ENCODE measurements around the gene CGB2. TPM values are rescaled to one million over a fixed set of nuclear protein-coding genes. Genes with fewer than 3 reads are reported as not detected.
"Not testable (repeated sequence)": the region's sequence is repeated elsewhere in the genome, so short reads cannot be mapped to it uniquely, and the experiment has no call there.

CGB2 gene
- total RNA-seq, 1 donor from 2014 or later: 5.1 TPM

- DNase-seq (ENCODE audit: low read depth): no peak
- Histone ChIP-seq H3K27me3 (ENCODE audit: control insufficient read depth, insufficient read depth, low read length) (no peaks in the 10 kb centered on the region), H3K36me3 (ENCODE audit: control insufficient read depth, insufficient read depth, low read length) (peaks cover 2% of the 10 kb centered on the region), H3K4me3 (ENCODE audit: low read depth, low read length) (no peak overlapping the region)
- TF ChIP-seq CTCF (IDR thresholded peaks at IDR 0.05; ENCODE audit: insufficient read depth, low read length, poor library complexity, severe bottlenecking): no peak
These were observed 17.4 kb upstream of the CGB2 start for GRCh38 chr19:49014123-49014869.

- Histone ChIP-seq H3K36me3 (ENCODE audit: control insufficient read depth, insufficient read depth, low read length) (peaks cover 2% of the 10 kb centered on the region), H3K27me3 (ENCODE audit: control insufficient read depth, insufficient read depth, low read length) (no peaks in the 10 kb centered on the region), H3K4me3 (ENCODE audit: low read depth, low read length) (no peak overlapping the region)
- TF ChIP-seq CTCF (IDR thresholded peaks at IDR 0.05; ENCODE audit: insufficient read depth, low read length, poor library complexity, severe bottlenecking): no peak
- no peak for DNase-seq (ENCODE audit: low read depth)
These were observed 16.8 kb upstream of the CGB2 start for GRCh38 chr19:49014870-49015255.

DNA sequence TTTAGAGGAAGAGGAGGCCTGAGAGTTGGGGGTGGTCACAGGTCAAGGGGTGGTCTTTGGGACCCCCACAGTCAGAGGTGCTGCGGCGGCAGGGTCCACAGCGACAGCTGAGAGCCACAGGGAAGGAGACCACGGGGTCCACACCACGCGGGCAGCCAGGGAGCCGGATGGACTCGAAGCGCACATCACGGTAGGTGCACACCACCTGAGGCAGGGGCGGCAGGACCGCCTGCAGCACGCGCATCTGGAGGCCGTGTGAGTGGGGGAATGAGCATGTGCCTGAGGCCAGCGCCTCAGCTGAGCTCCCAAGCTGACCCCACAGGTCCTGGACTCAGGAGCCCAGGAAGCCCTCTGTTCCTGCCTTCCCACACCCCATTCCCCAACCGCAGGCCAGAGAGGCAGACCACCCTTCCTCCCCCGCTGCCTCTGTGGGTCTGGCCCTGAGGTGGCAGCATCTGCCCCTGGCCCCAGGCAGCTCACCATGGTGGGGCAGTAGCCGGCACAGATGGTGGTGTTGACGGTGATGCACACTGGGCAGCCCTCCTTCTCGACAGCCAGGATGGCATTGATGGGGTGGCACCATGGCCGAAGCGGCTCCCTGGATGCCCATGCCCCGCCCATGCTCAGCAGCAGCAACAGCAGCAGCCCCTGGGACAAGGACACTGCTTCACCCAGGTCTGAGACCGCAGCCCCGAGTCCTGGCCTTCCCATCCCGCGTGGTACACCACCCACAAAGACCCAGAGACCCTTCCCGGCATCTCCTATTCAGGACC lies 15.4 kb upstream of the CGB2 start:
- Histone ChIP-seq H3K27me3 (ENCODE audit: control insufficient read depth, insufficient read depth, low read length) (no peaks in the 10 kb centered on the region), H3K36me3 (ENCODE audit: control insufficient read depth, insufficient read depth, low read length) (peaks cover 2% of the 10 kb centered on the region)
- no peak for TF ChIP-seq CTCF (IDR thresholded peaks at IDR 0.05; ENCODE audit: insufficient read depth, low read length, poor library complexity, severe bottlenecking)

DNA sequence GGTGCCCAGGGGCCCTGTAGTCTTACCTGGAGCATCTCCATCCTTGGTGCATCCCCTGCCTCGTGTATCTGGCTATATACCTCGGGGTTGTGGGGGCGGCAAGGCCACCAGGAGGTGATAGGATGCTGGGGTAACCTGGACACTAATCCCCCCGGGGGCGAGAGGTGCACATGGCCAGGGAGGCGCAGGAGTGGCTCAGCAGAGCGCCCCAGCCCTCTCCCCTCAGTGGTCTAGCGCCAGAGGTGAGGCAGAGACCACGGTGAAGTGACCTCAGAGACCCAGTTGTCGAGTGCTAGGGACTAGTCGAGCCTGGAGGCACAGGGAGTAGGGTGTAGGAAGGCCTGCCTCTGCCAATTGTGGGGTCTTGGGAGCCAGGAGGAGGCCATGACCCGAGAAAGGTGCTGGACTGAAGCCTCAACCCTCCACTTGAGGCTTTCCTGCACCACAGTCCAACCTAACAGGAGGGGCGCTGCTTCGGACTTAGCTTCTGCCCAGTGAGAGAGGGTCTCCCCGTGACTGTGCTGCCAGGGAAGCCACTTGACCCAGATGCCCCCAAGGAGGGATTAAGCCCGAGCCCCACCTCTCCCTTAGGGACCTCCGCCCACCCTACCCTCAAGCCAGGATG lies 14.5 kb upstream of the CGB2 start, which contains the start of gene LHB:
LHB (minus strand) TSS at position 51 of the 625 bp plus-strand sequence; CDS start at position 41, 10 bp downstream.
- no peaks in the 10 kb centered on the region for H3K27me3 ChIP-seq (ENCODE audit: control insufficient read depth, insufficient read depth, low read length)
- TF ChIP-seq CTCF (IDR thresholded peaks at IDR 0.05; ENCODE audit: insufficient read depth, low read length, poor library complexity, severe bottlenecking): no peak
- H3K4me3 ChIP-seq (ENCODE audit: low read depth, low read length): peak within 1 kb of the TSS; percentile 28
- no peak for DNase-seq (ENCODE audit: low read depth)
- no peaks in the 10 kb centered on the region for H3K36me3 ChIP-seq (ENCODE audit: control insufficient read depth, insufficient read depth, low read length)

More for the DNA sequence above, 15.4 kb upstream of the CGB2 start:
- no peak for DNase-seq (ENCODE audit: low read depth)
- no peak overlapping the region for H3K4me3 ChIP-seq (ENCODE audit: low read depth, low read length)

DNA sequence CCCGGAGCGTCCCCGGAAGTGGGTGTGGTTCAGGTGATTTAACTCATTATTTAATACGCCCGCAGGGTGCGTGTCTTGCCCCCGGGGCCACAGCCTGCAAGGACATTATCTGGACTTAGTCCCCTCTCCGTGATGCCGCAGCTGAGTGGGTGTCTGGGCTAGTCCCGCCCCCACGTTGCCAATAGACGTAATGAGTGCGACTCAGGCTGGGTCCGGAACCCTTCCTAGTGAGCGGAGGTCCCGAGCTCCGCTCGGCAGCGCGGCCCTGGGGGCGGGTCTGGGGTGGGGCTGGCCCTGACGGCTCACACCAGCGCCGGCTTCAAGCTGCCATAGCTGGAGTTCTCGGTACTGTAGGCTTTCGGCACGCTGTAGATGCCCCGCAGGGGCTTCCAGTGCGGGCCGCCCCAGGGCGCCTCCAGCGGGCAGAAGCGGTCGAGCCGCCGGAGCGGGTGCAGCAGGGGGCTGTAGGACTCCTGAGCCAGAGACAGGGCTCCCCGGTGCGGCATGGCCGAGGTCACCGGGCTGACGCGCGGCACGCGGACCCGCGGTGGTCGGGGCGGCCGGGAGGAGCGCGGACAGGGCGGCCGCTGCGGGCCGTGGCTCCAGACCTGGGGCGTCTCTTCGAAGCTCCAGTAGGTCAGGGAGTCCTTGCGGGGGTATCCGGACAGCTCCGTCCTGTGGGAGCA lies 13.9 kb upstream of the CGB2 start:
- H3K36me3 ChIP-seq (ENCODE audit: control insufficient read depth, insufficient read depth, low read length): no peaks in the 10 kb centered on the region
- no peak for DNase-seq (ENCODE audit: low read depth)
- H3K4me3 ChIP-seq (ENCODE audit: low read depth, low read length): peak overlapping the region; percentile 28
- peak; percentile 71 for TF ChIP-seq CTCF (IDR thresholded peaks at IDR 0.05; ENCODE audit: insufficient read depth, low read length, poor library complexity, severe bottlenecking)
- H3K27me3 ChIP-seq (ENCODE audit: control insufficient read depth, insufficient read depth, low read length): no peaks in the 10 kb centered on the region

DNA sequence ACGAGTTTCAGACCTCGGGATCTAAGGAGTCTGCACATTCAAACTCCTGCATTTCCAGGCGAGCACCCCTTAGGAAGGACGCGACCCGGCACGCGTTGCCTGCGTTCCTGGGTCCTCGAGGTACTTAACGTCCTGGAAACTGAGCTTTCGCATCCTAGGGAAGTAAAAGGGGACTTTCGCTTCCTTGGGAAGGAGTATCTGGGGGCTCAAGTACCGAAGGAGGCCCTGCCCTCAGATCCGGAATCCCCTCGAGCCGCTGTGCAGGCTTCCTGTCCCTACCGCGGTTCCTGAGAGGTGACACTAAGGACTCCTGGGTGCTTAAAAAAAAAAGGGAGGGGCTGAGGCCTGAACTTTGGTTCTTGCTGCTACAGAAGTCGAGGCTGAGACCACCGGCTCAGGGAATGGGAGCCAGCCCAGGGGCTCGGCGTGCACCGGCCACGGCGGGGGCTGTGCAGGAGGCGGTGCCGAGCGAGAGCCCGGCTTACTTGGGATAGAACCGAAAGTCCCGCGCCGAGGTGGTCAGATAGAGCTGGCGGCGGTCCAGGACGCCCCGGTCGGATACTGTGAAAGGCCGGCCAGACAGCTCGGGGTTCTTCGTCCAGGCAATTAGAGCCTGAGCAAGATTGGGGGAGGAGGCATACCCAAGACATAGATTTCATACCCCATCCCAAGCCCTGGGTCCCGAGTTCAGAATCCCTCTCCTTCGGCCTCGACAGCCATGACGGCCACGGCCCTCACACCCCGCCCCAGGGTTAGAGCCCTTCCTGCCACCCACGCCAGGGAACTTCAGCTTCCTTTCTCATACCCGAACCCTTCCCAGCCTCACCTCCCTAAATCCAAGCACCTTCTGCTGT lies 13.1 kb upstream of the CGB2 start:
- DNase-seq (ENCODE audit: low read depth); H3K27me3 ChIP-seq (ENCODE audit: control insufficient read depth, insufficient read depth, low read length); H3K36me3 ChIP-seq (ENCODE audit: control insufficient read depth, insufficient read depth, low read length); H3K4me3 ChIP-seq (ENCODE audit: low read depth, low read length): not testable (repeated sequence)

All from kidney epithelial cell (primary cell).